Activated T-cell treated with anti-CD3 and anti-CD28 coated beads, Interleukin-2, amount 50 U/mL, for 4 hours (primary cell): ENCODE results near the gene UQCRC2. TPM values are rescaled to one million over a fixed set of nuclear protein-coding genes. Genes with fewer than 3 reads are reported as not detected.
"Not testable (repeated sequence)": the region's sequence is repeated elsewhere in the genome, so short reads cannot be mapped to it uniquely, and the experiment has no call there.

ENCODE experiments used
- ATAC-seq, 2 donors: fragments of 200-7000 bp; cut with Tn5 transposase; one replicate each; pipeline ENCODE4 v1.10.0; 2021
- DNase-seq: peaks from one replicate; pipeline ENCODE4 v3.0.0-alpha.2; 2020
- H3K27me3 Mint-ChIP-seq: one replicate; pipeline ENCODE4 v1.8.0; 2021; ENCODE audit warnings: low read depth, mixed read lengths
- H3K36me3 Mint-ChIP-seq: one replicate; pipeline ENCODE4 v1.8.0; 2022; ENCODE audit warnings: mixed read lengths; ENCODE audit not compliant: insufficient read depth
- H3K4me1 Mint-ChIP-seq: one replicate; pipeline ENCODE4 v1.8.0; 2021; ENCODE audit warnings: low read depth, mixed read lengths
- H3K4me3 Mint-ChIP-seq: one replicate; pipeline ENCODE4 v1.8.0; 2021; ENCODE audit warnings: mild to moderate bottlenecking, moderate library complexity, mixed read lengths
- H3K9me3 Mint-ChIP-seq: one replicate; pipeline ENCODE4 v1.8.0; 2021; ENCODE audit warnings: mixed read lengths
- total RNA-seq, 3 donors: library from RNA; stranded (reverse); gene quantifications; one replicate each; pipeline ENCODE4 v1.2.1, GENCODE V29; 2021

UQCRC2 gene
- total RNA-seq, 3 donors from 2014 or later: 217 to 251 (median 225) TPM

- Mint-ChIP-seq H3K36me3 (no peaks in the 10 kb centered on the region), H3K4me1 (peaks cover 47% of the 10 kb centered on the region), H3K9me3 (no peaks in the 10 kb centered on the region), H3K27me3 (no peaks in the 10 kb centered on the region), H3K4me3 (peak overlapping the region; percentile 90)
- peak; percentile 42 to 57 for ATAC-seq
- DNase-seq: no peak
Observed at GRCh38 chr16:22008215-22009059, 55.3 kb downstream of the UQCRC2 start.

GRCh38 chr16:22010902-22011301 lies 57.7 kb downstream of the UQCRC2 start:
- no peaks in the 10 kb centered on the region for H3K27me3 Mint-ChIP-seq
- DNase-seq: no peak
- H3K9me3 Mint-ChIP-seq: no peaks in the 10 kb centered on the region
- peaks cover 60% of the 10 kb centered on the region for H3K4me1 Mint-ChIP-seq
- ATAC-seq: no peak
- no peak overlapping the region for H3K4me3 Mint-ChIP-seq
- no peaks in the 10 kb centered on the region for H3K36me3 Mint-ChIP-seq

GRCh38 chr16:22012241-22012640 lies 59.1 kb downstream of the UQCRC2 start:
- H3K9me3 Mint-ChIP-seq: no peaks in the 10 kb centered on the region
- ATAC-seq: no peak
- no peaks in the 10 kb centered on the region for H3K36me3 Mint-ChIP-seq
- H3K4me3 Mint-ChIP-seq: no peak overlapping the region
- no peak for DNase-seq
- H3K4me1 Mint-ChIP-seq: peaks cover 63% of the 10 kb centered on the region
- no peaks in the 10 kb centered on the region for H3K27me3 Mint-ChIP-seq

GRCh38 chr16:22013486-22013885 lies 60.3 kb downstream of the UQCRC2 start:
- H3K4me3 Mint-ChIP-seq: no peak overlapping the region
- peaks cover 67% of the 10 kb centered on the region for H3K4me1 Mint-ChIP-seq
- H3K9me3 Mint-ChIP-seq: no peaks in the 10 kb centered on the region
- DNase-seq (no peak), ATAC-seq (no peak)
- no peaks in the 10 kb centered on the region for H3K36me3 Mint-ChIP-seq
- no peaks in the 10 kb centered on the region for H3K27me3 Mint-ChIP-seq

- ATAC-seq (no peak), DNase-seq (no peak)
- Mint-ChIP-seq H3K9me3 (no peaks in the 10 kb centered on the region), H3K4me3 (no peak overlapping the region), H3K27me3 (no peaks in the 10 kb centered on the region), H3K4me1 (peaks cover 69% of the 10 kb centered on the region), H3K36me3 (no peaks in the 10 kb centered on the region)
Observed at GRCh38 chr16:22014271-22014873, 61.2 kb downstream of the UQCRC2 start.

GRCh38 chr16:22016927-22017326 lies 63.8 kb downstream of the UQCRC2 start:
- Mint-ChIP-seq H3K36me3 (peaks cover 4% of the 10 kb centered on the region), H3K27me3 (no peaks in the 10 kb centered on the region), H3K4me3 (no peak overlapping the region), H3K9me3 (no peaks in the 10 kb centered on the region), H3K4me1 (peaks cover 53% of the 10 kb centered on the region)
- no peak for DNase-seq
- no peak for ATAC-seq

- no peak for DNase-seq
- peaks cover 45% of the 10 kb centered on the region for H3K4me1 Mint-ChIP-seq
- peaks cover 4% of the 10 kb centered on the region for H3K36me3 Mint-ChIP-seq
- ATAC-seq: no peak
- H3K4me3 Mint-ChIP-seq: no peak overlapping the region
- no peaks in the 10 kb centered on the region for H3K9me3 Mint-ChIP-seq
- H3K27me3 Mint-ChIP-seq: no peaks in the 10 kb centered on the region
Observed at GRCh38 chr16:22018559-22018958, 65.4 kb downstream of the UQCRC2 start.

- Mint-ChIP-seq H3K27me3 (no peaks in the 10 kb centered on the region), H3K36me3 (peaks cover 4% of the 10 kb centered on the region)
Observed at GRCh38 chr16:22022151-22022550, 69.0 kb downstream of the UQCRC2 start.

GRCh38 chr16:22023505-22023904 lies 70.3 kb downstream of the UQCRC2 start:
- Mint-ChIP-seq H3K9me3 (no peaks in the 10 kb centered on the region), H3K36me3 (peaks cover 4% of the 10 kb centered on the region), H3K4me3 (no peak overlapping the region), H3K27me3 (no peaks in the 10 kb centered on the region), H3K4me1 (peaks cover 28% of the 10 kb centered on the region)
- DNase-seq: no peak
- no peak for ATAC-seq

More at GRCh38 chr16:22022151-22022550, 69.0 kb downstream of the UQCRC2 start:
- DNase-seq: no peak
- no peak for ATAC-seq
- H3K4me1 Mint-ChIP-seq: peaks cover 33% of the 10 kb centered on the region
- H3K9me3 Mint-ChIP-seq: no peaks in the 10 kb centered on the region
- H3K4me3 Mint-ChIP-seq: no peak overlapping the region

GRCh38 chr16:22024785-22025184 lies 71.6 kb downstream of the UQCRC2 start:
- not testable (repeated sequence) for DNase-seq, H3K9me3 Mint-ChIP-seq, H3K27me3 Mint-ChIP-seq, H3K36me3 Mint-ChIP-seq, H3K4me3 Mint-ChIP-seq, ATAC-seq
- peaks cover 24% of the 10 kb centered on the region for H3K4me1 Mint-ChIP-seq

- DNase-seq (no peak), ATAC-seq (no peak)
- H3K36me3 Mint-ChIP-seq: peaks cover 15% of the 10 kb centered on the region
- no peaks in the 10 kb centered on the region for H3K27me3 Mint-ChIP-seq
- H3K9me3 Mint-ChIP-seq: no peaks in the 10 kb centered on the region
- H3K4me3 Mint-ChIP-seq: no peak overlapping the region
- peaks cover 27% of the 10 kb centered on the region for H3K4me1 Mint-ChIP-seq
Observed at GRCh38 chr16:22027633-22028032, 74.5 kb downstream of the UQCRC2 start.

GRCh38 chr16:22029632-22030031 lies 76.5 kb downstream of the UQCRC2 start:
- no peaks in the 10 kb centered on the region for H3K9me3 Mint-ChIP-seq
- H3K27me3 Mint-ChIP-seq: no peaks in the 10 kb centered on the region
- no peak overlapping the region for H3K4me3 Mint-ChIP-seq
- ATAC-seq (no peak), DNase-seq (no peak)
- H3K4me1 Mint-ChIP-seq: peaks cover 31% of the 10 kb centered on the region
- peaks cover 22% of the 10 kb centered on the region for H3K36me3 Mint-ChIP-seq

- ATAC-seq (no peak), DNase-seq (no peak)
- H3K4me3 Mint-ChIP-seq: no peak overlapping the region
- peaks cover 22% of the 10 kb centered on the region for H3K36me3 Mint-ChIP-seq
- H3K4me1 Mint-ChIP-seq: peaks cover 33% of the 10 kb centered on the region
- H3K9me3 Mint-ChIP-seq: no peaks in the 10 kb centered on the region
- H3K27me3 Mint-ChIP-seq: no peaks in the 10 kb centered on the region
Observed at GRCh38 chr16:22030087-22030812, 77.1 kb downstream of the UQCRC2 start.

GRCh38 chr16:22031483-22032083 lies 78.4 kb downstream of the UQCRC2 start:
- Mint-ChIP-seq H3K27me3 (no peaks in the 10 kb centered on the region), H3K4me1 (peaks cover 27% of the 10 kb centered on the region), H3K4me3 (no peak overlapping the region), H3K36me3 (peaks cover 23% of the 10 kb centered on the region), H3K9me3 (no peaks in the 10 kb centered on the region)
- no peak for ATAC-seq
- DNase-seq: no peak
